HEK293 (cell line): ENCODE data around the gene YWHAG.
A peak's percentile ranks its signal among the peaks of the same experiment; 100 is the strongest.

Experiments used
- BCL6B ChIP-seq: fragments of 450-650 bp; formaldehyde crosslinking; IDR thresholded peaks from 2 replicates; pipeline ENCODE4 v1.5.1; 2017; ENCODE audit warnings: missing biosample characterization, missing genetic modification characterization
- GLIS1 ChIP-seq: fragments of 450-650 bp; formaldehyde crosslinking; IDR thresholded peaks from 2 replicates; pipeline ENCODE4 v1.5.1; 2016; ENCODE audit warnings: missing biosample characterization, missing genetic modification characterization
- IKZF3 ChIP-seq: fragments of 450-650 bp; IDR thresholded peaks from 2 replicates; pipeline ENCODE4 v1.5.0; 2018; ENCODE audit warnings: missing biosample characterization, mild to moderate bottlenecking, missing genetic modification characterization, moderate library complexity
- KLF16 ChIP-seq: fragments of 450-650 bp; formaldehyde crosslinking; IDR thresholded peaks from 2 replicates; pipeline ENCODE4 v1.5.1; 2017; ENCODE audit warnings: missing biosample characterization, missing genetic modification characterization
- MEIS1 ChIP-seq: sonication (generic); formaldehyde crosslinking; IDR thresholded peaks from 2 replicates; pipeline ENCODE4 v1.8.1; 2022; ENCODE audit warnings: missing genetic modification reagents, mild to moderate bottlenecking, borderline replicate concordance
- SCRT2 ChIP-seq: fragments of 450-650 bp; formaldehyde crosslinking; IDR thresholded peaks from 2 replicates; pipeline ENCODE4 v1.5.1; 2016; ENCODE audit warnings: missing biosample characterization, missing genetic modification characterization
- SP7 ChIP-seq: fragments of 450-650 bp; formaldehyde crosslinking; IDR thresholded peaks from 2 replicates; pipeline ENCODE4 v1.5.1; 2016; ENCODE audit warnings: missing biosample characterization, missing genetic modification characterization
- YY2 ChIP-seq: fragments of 450-650 bp; formaldehyde crosslinking; IDR thresholded peaks from 2 replicates; pipeline ENCODE4 v1.5.1; 2016; ENCODE audit warnings: missing biosample characterization, missing genetic modification characterization
- ZBTB44 ChIP-seq: fragments of 450-650 bp; IDR thresholded peaks from 2 replicates; pipeline ENCODE4 v1.5.1; 2018; ENCODE audit warnings: missing biosample characterization, mild to moderate bottlenecking, missing genetic modification characterization
- ZEB2 ChIP-seq: fragments of 450-650 bp; formaldehyde crosslinking; IDR thresholded peaks from 2 replicates; pipeline ENCODE4 v1.5.1; 2016; ENCODE audit warnings: missing biosample characterization, missing genetic modification characterization
- ZNF174 ChIP-seq: fragments of 450-650 bp; formaldehyde crosslinking; IDR thresholded peaks from 2 replicates; pipeline ENCODE4 v1.5.0; 2017; ENCODE audit warnings: missing biosample characterization, mild to moderate bottlenecking, missing genetic modification characterization
- ZNF184 ChIP-seq: fragments of 450-650 bp; IDR thresholded peaks from 2 replicates; pipeline ENCODE4 v1.5.1; 2018; ENCODE audit warnings: missing biosample characterization, mild to moderate bottlenecking, missing genetic modification characterization
- ZNF202 ChIP-seq: fragments of 450-650 bp; formaldehyde crosslinking; IDR thresholded peaks from 2 replicates; pipeline ENCODE4 v1.5.1; 2016; ENCODE audit warnings: missing biosample characterization, missing genetic modification characterization, borderline replicate concordance
- ZNF24 ChIP-seq: fragments of 450-650 bp; formaldehyde crosslinking; IDR thresholded peaks from 2 replicates; pipeline ENCODE4 v1.5.1; 2016; ENCODE audit warnings: missing biosample characterization, missing genetic modification characterization
- ZNF248 ChIP-seq: fragments of 450-650 bp; formaldehyde crosslinking; IDR thresholded peaks from 2 replicates; pipeline ENCODE4 v1.5.1; 2017; ENCODE audit warnings: missing biosample characterization, missing genetic modification characterization
- ZNF266 ChIP-seq: fragments of 450-650 bp; formaldehyde crosslinking; IDR thresholded peaks from 2 replicates; pipeline ENCODE4 v1.5.1; 2016; ENCODE audit warnings: missing biosample characterization, missing genetic modification characterization, low read depth
- ZNF302 ChIP-seq: fragments of 450-650 bp; formaldehyde crosslinking; IDR thresholded peaks from 2 replicates; pipeline ENCODE4 v1.5.1; 2016; ENCODE audit warnings: missing biosample characterization, missing genetic modification characterization, low read depth
- ZNF311 ChIP-seq: fragments of 450-650 bp; formaldehyde crosslinking; IDR thresholded peaks from 2 replicates; pipeline ENCODE4 v1.5.1; 2017; ENCODE audit warnings: missing biosample characterization, missing genetic modification characterization, borderline replicate concordance
- ZNF350 ChIP-seq: fragments of 450-650 bp; formaldehyde crosslinking; IDR thresholded peaks from 2 replicates; pipeline ENCODE4 v1.5.0; 2017; ENCODE audit warnings: missing biosample characterization, mild to moderate bottlenecking, missing genetic modification characterization
- ZNF423 ChIP-seq: fragments of 450-650 bp; formaldehyde crosslinking; IDR thresholded peaks from 2 replicates; pipeline ENCODE4 v1.5.1; 2016; ENCODE audit warnings: missing biosample characterization, missing genetic modification characterization
- ZNF426 ChIP-seq: fragments of 450-650 bp; formaldehyde crosslinking; IDR thresholded peaks from 2 replicates; pipeline ENCODE4 v1.5.1; 2017; ENCODE audit warnings: missing biosample characterization, missing genetic modification characterization, mild to moderate bottlenecking, inconsistent platforms, moderate library complexity
- ZNF48 ChIP-seq: fragments of 450-650 bp; formaldehyde crosslinking; IDR thresholded peaks from 2 replicates; pipeline ENCODE4 v1.5.1; 2016; ENCODE audit warnings: missing biosample characterization, missing genetic modification characterization
- ZNF501 ChIP-seq: fragments of 450-650 bp; formaldehyde crosslinking; IDR thresholded peaks from 2 replicates; pipeline ENCODE4 v1.5.1; 2016; ENCODE audit warnings: missing biosample characterization, missing genetic modification characterization
- ZNF521 ChIP-seq: fragments of 450-650 bp; formaldehyde crosslinking; IDR thresholded peaks from 2 replicates; pipeline ENCODE4 v1.5.1; 2017; ENCODE audit warnings: missing biosample characterization, mild to moderate bottlenecking, missing genetic modification characterization
- ZNF561 ChIP-seq: fragments of 450-650 bp; IDR thresholded peaks from 2 replicates; pipeline ENCODE4 v1.5.1; 2018; ENCODE audit warnings: missing biosample characterization, missing genetic modification characterization, borderline replicate concordance
- ZNF629 ChIP-seq: fragments of 450-650 bp; formaldehyde crosslinking; IDR thresholded peaks from 2 replicates; pipeline ENCODE4 v1.5.1; 2017; ENCODE audit warnings: missing biosample characterization, missing genetic modification characterization
- ZNF660 ChIP-seq: fragments of 450-650 bp; IDR thresholded peaks from 2 replicates; pipeline ENCODE4 v1.5.1; 2018; ENCODE audit warnings: missing biosample characterization, mild to moderate bottlenecking, missing genetic modification characterization
- ZNF670 ChIP-seq: fragments of 450-650 bp; formaldehyde crosslinking; IDR thresholded peaks from 2 replicates; pipeline ENCODE4 v1.5.1; 2016; ENCODE audit warnings: missing biosample characterization, missing genetic modification characterization, low read depth
- ZSCAN4 ChIP-seq: fragments of 450-650 bp; formaldehyde crosslinking; IDR thresholded peaks from 2 replicates; pipeline ENCODE4 v1.5.1; 2017; ENCODE audit warnings: missing biosample characterization, missing genetic modification characterization
- TF ChIP-seq, protein P1 (sequence below): fragments of 450-650 bp; formaldehyde crosslinking; IDR thresholded peaks from 2 replicates; pipeline ENCODE4 v1.5.1; 2016; ENCODE audit warnings: missing biosample characterization, missing genetic modification characterization
- TF ChIP-seq, protein P2 (sequence below): fragments of 450-650 bp; formaldehyde crosslinking; conservative IDR thresholded peaks from 2 replicates; pipeline ENCODE4 v1.5.1; 2016; ENCODE audit warnings: low read depth, missing biosample characterization, missing genetic modification characterization

Gene YWHAG

GRCh38 chr7:76397409-76398183 is 38.8 kb upstream of the YWHAG start (continued):
- TF ChIP-seq, protein P1, sequence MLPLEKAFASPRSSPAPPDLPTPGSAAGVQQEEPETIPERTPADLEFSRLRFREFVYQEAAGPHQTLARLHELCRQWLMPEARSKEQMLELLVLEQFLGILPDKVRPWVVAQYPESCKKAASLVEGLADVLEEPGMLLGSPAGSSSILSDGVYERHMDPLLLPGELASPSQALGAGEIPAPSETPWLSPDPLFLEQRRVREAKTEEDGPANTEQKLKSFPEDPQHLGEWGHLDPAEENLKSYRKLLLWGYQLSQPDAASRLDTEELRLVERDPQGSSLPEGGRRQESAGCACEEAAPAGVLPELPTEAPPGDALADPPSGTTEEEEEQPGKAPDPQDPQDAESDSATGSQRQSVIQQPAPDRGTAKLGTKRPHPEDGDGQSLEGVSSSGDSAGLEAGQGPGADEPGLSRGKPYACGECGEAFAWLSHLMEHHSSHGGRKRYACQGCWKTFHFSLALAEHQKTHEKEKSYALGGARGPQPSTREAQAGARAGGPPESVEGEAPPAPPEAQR (tag by site-specific recombination): no peak
- TF ChIP-seq ZNF521 (no peak), ZNF24 (tag by site-specific recombination) (no peak), ZSCAN4 (no peak), BCL6B (tag by site-specific recombination) (no peak), ZNF202 (tag by site-specific recombination) (no peak), GLIS1 (tag by site-specific recombination) (0 out of 2 replicates have a peak, but pooled peaks have one; percentile 16), ZNF266 (tag by site-specific recombination) (no peak), ZNF302 (tag by site-specific recombination) (no peak), YY2 (0 out of 2 replicates have a peak, but pooled peaks have one; percentile 31), ZNF174 (no peak), ZEB2 (0 out of 2 replicates have a peak, but pooled peaks have one; percentile 24), ZNF629 (tag by site-specific recombination) (peak; percentile 42; the same call in 1 of the 2 replicates), ZNF670 (tag by site-specific recombination) (no peak), MEIS1 (CRISPR knock-in tag) (no peak), SP7 (0 out of 2 replicates have a peak, but pooled peaks have one; percentile 14), ZNF184 (peak; percentile 44; the same call in 1 of the 2 replicates), ZNF426 (no peak), ZNF501 (tag by site-specific recombination) (0 out of 2 replicates have a peak, but pooled peaks have one; percentile 44), KLF16 (tag by site-specific recombination) (no peak; the same call in 1 of the 2 replicates), ZNF660 (no peak), ZNF350 (tag by site-specific recombination) (no peak), ZNF311 (tag by site-specific recombination) (no peak), ZNF561 (peak; percentile 29; the same call in 1 of the 2 replicates), ZBTB44 (tag by site-specific recombination) (peak; percentile 27; the same call in 1 of the 2 replicates), IKZF3 (tag by site-specific recombination) (no peak), ZNF423 (tag by site-specific recombination) (no peak), ZNF248 (no peak), SCRT2 (tag by site-specific recombination) (no peak), ZNF48 (tag by site-specific recombination) (no peak)
- TF ChIP-seq, protein P2, sequence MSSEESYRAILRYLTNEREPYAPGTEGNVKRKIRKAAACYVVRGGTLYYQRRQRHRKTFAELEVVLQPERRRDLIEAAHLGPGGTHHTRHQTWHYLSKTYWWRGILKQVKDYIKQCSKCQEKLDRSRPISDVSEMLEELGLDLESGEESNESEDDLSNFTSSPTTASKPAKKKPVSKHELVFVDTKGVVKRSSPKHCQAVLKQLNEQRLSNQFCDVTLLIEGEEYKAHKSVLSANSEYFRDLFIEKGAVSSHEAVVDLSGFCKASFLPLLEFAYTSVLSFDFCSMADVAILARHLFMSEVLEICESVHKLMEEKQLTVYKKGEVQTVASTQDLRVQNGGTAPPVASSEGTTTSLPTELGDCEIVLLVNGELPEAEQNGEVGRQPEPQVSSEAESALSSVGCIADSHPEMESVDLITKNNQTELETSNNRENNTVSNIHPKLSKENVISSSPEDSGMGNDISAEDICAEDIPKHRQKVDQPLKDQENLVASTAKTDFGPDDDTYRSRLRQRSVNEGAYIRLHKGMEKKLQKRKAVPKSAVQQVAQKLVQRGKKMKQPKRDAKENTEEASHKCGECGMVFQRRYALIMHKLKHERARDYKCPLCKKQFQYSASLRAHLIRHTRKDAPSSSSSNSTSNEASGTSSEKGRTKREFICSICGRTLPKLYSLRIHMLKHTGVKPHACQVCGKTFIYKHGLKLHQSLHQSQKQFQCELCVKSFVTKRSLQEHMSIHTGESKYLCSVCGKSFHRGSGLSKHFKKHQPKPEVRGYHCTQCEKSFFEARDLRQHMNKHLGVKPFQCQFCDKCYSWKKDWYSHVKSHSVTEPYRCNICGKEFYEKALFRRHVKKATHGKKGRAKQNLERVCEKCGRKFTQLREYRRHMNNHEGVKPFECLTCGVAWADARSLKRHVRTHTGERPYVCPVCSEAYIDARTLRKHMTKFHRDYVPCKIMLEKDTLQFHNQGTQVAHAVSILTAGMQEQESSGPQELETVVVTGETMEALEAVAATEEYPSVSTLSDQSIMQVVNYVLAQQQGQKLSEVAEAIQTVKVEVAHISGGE (tag by site-specific recombination): no peak
